GM20000 (cell line): ENCODE data around the gene HDAC4.

Experiments used
- DNase-seq: peaks from one replicate; pipeline ENCODE4 v3.0.0; 2012; ENCODE audit warnings: low spot score
- CTCF ChIP-seq: IDR thresholded peaks from 2 replicates; pipeline ENCODE4 v1.5.1; 2012; ENCODE audit warnings: mild to moderate bottlenecking, control low read depth; ENCODE audit errors: extremely low read depth, missing control alignments

The HDAC4 gene

GRCh38 chr2:239009589-239009961 is 391.2 kb downstream of the HDAC4 start:
- TF ChIP-seq CTCF: no peak
- no peak for DNase-seq

- no peak for TF ChIP-seq CTCF
These were observed 391.9 kb downstream of the HDAC4 start for GRCh38 chr2:239008677-239009588.

DNA sequence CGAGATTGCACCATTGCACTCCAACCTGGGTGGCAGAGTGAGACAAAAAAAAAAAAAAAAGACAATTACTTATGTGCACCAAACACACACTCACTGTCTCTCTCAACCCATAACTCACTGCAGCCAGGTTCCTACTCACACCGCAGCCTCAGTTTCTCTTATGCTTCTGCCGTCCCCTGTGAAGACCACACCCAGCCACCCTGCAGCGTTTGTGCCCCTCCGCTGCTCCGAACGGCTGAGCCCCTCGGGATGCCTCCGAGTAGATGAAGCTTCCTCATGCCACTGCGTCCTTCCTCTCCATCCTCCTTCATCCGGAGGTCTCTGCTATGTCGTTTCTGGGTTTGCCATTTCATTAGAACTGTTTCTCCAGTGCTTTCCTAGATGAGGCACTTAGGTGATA is 392.8 kb downstream of the HDAC4 start:
- no peak for DNase-seq
- TF ChIP-seq CTCF: no peak

More at GRCh38 chr2:239008677-239009588, 391.9 kb downstream of the HDAC4 start:
- no peak for DNase-seq

GRCh38 chr2:239006622-239007285 is 394.1 kb downstream of the HDAC4 start:
- TF ChIP-seq CTCF: no peak
- DNase-seq: no peak

- DNase-seq: no peak
- no peak for TF ChIP-seq CTCF
These were observed 395.2 kb downstream of the HDAC4 start for GRCh38 chr2:239005586-239005985.

GRCh38 chr2:239004274-239005015 is 396.4 kb downstream of the HDAC4 start:
- no peak for TF ChIP-seq CTCF
- DNase-seq: no peak
